NK-92 (cell line): ENCODE results near the gene PHYHD1.

Experiments
- DNase-seq: peaks from one replicate; lab custom pipeline; 2025; ENCODE audit not compliant: unreplicated experiment; lab: John Stamatoyannopoulos, UW

Gene PHYHD1

DNA sequence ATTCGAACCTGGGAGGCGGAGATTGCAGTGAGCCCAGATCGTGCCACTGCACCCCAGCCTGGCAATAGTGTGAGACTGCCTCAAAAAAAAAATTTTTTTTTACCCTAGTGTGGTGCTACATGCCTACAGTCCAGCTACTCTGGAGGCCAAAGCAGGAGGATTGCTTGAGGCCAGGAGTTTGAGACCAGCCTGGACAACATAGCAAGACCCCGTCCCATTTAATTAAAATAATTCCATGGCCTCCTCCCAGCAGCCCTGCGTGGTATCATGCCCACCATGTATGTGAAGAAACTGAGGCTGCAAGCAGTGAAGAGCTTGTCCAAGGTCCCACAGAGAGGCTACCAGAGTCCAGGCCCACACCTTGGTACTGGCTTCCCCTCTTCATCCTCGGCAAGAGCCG is 19.4 kb upstream of the PHYHD1 start:
- no peak for DNase-seq

- DNase-seq: no peak
These were observed 19.0 kb upstream of the PHYHD1 start for GRCh38 chr9:128901822-128902221.

GRCh38 chr9:128902351-128903078 is 18.3 kb upstream of the PHYHD1 start:
- DNase-seq: no peak

- no peak for DNase-seq
These were observed 17.7 kb upstream of the PHYHD1 start for GRCh38 chr9:128903079-128903461.

DNA sequence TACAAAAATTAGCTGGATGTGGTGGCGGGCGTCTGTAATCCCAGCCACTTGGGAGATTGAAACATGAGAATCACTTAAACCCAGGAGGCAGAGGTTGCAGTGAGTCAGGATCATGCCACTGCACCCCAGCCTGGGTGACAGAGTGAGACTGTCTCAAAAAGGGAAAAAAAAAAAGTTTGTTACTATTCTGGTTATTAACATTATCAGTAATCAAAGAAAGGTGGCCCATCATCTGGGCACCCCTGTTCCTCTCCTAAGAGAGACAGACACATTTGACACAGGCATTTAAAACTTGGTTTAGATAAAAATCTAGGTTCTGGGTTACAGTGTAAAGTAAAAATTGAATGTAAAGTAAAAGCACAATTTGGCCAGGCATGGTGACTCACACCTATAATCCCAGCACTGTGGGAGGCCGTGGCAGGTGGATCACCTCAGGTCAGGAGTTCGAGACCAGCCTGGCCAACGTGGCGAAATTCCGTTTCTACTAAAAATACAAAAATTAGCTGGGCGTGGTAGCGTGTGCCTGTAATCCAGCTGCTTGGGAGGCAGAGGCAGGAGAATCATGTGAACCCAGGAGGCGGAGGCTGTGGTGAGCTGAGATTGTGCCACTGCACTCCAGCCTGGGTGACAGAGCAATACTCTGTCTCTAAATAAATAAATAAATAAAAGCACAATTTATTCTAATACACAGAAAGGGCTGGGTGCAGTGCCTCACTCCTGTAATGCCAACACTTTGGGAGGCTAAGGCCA is 16.7 kb upstream of the PHYHD1 start:
- DNase-seq: no peak

DNA sequence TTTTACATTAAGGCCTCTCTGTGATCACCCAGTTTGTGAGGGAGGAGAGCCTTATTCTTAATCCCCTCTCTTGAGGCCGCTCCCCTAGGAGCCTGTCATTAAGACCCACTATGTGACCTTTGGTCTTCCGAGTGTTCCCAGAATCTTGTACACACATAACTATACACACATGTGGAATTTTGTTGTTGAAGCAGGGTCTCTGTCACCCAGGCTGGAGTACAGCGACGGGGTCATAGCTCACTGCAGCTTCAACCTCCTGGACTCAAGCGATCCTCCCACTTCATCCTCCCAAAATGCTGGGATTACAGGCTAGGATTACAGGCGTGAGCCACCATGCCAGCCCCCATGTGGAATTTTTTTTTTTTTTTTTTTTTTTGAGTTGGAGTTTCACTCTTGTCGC is 14.8 kb upstream of the PHYHD1 start:
- no peak for DNase-seq

- no peak for DNase-seq
These were observed 14.0 kb upstream of the PHYHD1 start for GRCh38 chr9:128906741-128907140.

GRCh38 chr9:128908372-128908771 is 12.4 kb upstream of the PHYHD1 start:
- no peak for DNase-seq

DNA sequence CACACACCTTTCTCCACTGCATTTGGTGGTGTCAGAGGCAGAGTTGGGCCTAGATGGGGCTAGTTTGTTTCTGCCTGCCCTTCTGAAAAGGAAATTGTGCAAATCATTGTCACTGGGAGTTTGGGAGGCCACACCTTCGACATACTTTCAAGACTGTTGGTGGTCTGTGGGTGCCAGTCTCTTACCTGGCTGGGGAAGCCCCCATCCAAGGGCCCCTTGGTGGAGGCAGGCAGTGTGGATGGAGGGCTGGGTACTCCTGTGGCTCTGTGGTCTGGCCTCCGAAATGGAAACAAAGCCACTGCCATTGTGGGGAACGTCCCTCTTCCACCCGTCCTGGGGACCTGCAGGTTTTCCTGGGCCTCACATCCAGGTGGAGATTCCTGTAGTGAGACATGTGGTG is 10.9 kb upstream of the PHYHD1 start:
- DNase-seq: no peak

- DNase-seq: no peak
These were observed 9.9 kb upstream of the PHYHD1 start for GRCh38 chr9:128910906-128911305.

GRCh38 chr9:128911529-128912035 is 9.2 kb upstream of the PHYHD1 start:
- no peak for DNase-seq

DNA sequence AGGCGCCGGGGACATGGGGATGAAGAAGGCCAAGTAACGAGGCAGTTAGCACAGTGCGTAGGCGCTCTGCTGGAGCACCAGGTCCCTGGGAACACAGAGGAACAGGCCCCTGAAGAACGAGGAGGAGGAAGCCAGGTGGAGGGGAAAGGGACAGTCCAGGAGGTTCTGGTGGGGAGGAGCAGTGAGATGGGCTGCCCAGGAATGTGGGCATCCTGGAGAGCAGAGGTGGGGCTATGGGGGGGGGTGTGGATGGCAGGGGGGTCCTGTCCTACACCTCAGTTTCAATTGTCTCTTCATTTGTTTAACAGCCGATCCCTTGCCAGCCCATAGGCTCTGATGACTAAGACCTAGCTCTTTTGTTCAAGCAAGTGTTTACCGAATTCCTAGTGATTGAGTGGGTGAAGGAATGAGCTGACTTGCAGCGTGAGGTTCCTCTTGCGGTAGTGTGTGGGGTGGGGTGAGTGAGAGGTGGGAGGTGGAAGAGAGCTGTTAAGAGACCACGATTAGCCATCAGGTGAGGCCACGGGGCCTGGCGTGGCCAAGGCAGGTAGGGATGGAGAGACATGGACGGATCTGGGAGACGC is 8.4 kb upstream of the PHYHD1 start:
- no peak for DNase-seq

GRCh38 chr9:128913048-128913900 is 7.5 kb upstream of the PHYHD1 start:
- DNase-seq: no peak

DNA sequence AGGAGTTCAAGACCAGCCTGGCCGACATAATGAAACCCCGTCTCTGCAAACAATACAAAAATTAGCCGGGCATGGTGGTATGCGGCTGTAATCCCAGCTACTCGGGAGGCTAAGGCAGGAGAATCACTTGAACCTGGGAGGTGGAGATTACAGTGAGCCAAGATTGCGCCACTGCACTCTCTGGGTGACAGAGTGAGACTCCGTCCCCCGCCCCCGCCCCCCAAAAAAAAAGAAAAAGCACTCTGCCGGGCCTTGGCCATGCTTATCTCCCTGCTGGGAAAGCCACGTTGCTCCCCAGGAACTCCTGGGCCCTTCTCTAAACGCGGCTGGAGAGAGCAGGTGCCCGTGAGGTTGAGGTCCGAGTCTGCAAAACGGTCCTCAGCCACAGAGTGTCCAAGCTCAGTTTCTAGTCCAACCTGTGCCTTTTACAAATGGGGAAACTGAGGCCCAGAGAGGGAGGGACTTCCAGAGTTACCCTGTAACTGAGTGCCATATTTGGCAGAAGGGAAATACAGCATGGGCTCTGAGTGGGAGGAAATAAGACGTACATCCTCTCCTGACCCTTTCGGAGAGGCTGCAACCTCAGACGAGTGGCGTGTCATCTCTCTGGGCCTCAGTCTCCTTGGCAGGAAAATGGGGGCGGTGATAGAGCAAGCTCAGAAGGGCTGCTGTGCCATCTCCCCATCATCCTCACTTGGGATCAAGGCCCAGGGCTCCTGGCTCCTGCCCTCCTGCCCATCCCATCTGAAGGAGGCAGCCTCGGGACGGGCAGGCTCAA is 6.6 kb upstream of the PHYHD1 start:
- no peak for DNase-seq

GRCh38 chr9:128916204-128916603 is 4.6 kb upstream of the PHYHD1 start:
- DNase-seq: no peak

DNA sequence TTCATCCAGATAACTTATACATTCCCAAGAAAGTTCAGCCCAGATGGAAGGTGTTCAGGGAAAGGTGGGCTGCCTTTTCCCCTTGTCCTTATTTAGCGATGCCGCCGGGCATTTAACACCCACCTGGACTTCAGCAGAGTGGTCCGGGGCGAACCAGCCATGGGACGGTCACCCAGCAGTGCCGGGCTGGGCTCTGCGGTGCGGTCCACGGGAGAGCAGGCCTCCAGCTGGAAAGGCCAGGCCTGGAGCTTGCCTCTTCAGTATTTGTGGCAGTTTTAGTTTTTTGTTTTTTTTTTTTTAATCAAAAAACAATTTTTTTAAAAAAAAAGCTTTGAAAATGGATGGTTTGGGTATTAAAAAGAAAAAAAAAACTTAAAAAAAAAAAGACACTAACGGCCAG is 4.0 kb upstream of the PHYHD1 start:
- no peak for DNase-seq

DNA sequence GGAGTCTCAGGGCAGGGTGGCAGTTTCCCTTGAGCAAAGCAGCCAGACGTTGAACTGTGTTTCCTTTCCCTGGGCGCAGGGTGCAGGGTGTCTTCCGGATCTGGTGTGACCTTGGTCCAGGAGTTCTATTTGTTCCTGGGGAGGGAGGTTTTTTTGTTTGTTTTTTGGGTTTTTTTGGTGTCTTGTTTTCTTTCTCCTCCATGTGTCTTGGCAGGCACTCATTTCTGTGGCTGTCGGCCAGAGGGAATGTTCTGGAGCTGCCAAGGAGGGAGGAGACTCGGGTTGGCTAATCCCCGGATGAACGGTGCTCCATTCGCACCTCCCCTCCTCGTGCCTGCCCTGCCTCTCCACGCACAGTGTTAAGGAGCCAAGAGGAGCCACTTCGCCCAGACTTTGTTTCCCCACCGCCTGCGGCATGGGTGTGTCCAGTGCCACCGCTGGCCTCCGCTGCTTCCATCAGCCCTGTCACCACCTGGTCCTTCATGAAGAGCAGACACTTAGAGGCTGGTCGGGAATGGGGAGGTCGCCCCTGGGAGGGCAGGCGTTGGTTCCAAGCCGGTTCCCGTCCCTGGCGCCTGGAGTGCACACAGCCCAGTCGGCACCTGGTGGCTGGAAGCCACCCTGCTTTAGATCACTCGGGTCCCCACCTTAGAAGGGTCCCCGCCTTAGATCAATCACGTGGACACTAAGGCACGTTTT is 3.5 kb upstream of the PHYHD1 start:
- DNase-seq: no peak

DNA sequence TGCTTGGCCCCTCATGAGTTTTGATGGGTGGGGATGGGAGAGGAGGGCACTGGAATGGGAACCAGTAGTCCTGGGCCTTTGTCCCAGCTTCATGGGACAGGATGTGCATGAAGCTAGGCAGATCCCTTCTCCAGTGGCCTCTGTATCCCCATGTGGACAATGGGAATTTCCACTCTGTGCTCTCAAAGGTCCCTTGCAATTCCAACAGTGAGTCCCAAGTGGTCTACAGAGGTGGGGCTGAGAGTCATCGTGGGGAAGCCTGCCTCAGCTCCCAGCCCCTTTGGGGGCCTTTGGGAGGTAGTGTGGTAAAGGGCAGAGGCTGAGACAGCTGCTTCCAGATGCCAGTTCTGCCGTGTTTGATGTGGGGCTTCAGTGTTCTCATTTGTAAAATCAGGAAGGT is 1.9 kb upstream of the PHYHD1 start:
- no peak for DNase-seq

DNA sequence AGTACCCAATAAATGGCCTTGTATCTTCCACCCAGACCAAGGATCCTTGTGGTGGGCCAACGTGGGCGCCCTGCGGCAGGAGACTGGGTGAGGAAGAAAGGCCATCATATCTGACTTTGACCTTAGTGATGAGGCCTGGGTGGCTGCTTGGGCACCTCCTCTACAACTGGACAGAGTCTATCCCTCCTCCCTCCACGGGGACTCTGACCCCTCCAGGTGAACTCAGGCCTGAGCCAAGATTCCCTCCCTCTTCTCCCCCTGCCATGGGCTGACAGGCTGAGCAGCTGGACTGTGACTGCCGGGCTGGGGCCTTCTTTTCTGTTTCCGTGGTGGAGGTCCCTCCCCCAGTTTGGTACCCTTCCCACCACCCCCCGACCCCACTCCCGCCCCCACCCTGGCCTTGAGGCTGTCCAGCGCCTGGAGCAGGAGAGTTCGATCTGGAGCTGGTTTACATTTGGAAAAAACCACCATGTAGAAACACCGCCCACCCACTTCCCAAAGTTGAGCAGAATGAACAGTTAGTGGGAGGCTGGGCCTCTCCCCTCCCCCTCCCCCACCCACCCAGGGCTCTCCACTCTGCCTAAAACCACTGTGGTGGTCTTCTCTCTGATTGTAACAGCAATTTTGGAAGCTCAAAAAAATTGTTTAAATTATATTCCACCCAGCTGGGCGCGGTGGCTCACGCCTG is 1.2 kb upstream of the PHYHD1 start:
- no peak for DNase-seq
